ENCODE data around the gene ERICH6B.

Gene ERICH6B

GRCh38 chr13:45529758-45530157 lies 85.8 kb downstream of the ERICH6B start:
- H2AFZ ChIP-seq (ENCODE audit: low read depth, low read length): no peak overlapping the region
- H3K9ac ChIP-seq (ENCODE audit: low read length): no peak overlapping the region
- no peak for TF ChIP-seq EZH2phosphoT487 (IDR thresholded peaks at IDR 0.05; ENCODE audit: low read depth)
- TF ChIP-seq, protein P1, sequence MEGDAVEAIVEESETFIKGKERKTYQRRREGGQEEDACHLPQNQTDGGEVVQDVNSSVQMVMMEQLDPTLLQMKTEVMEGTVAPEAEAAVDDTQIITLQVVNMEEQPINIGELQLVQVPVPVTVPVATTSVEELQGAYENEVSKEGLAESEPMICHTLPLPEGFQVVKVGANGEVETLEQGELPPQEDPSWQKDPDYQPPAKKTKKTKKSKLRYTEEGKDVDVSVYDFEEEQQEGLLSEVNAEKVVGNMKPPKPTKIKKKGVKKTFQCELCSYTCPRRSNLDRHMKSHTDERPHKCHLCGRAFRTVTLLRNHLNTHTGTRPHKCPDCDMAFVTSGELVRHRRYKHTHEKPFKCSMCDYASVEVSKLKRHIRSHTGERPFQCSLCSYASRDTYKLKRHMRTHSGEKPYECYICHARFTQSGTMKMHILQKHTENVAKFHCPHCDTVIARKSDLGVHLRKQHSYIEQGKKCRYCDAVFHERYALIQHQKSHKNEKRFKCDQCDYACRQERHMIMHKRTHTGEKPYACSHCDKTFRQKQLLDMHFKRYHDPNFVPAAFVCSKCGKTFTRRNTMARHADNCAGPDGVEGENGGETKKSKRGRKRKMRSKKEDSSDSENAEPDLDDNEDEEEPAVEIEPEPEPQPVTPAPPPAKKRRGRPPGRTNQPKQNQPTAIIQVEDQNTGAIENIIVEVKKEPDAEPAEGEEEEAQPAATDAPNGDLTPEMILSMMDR (IDR thresholded peaks at IDR 0.05; ENCODE audit: low read depth, low read length): no peak
- no peaks in the 10 kb centered on the region for H3K4me1 ChIP-seq (ENCODE audit: low read length)
- no peaks in the 10 kb centered on the region for H4K20me1 ChIP-seq (ENCODE audit: insufficient read depth, low read length)
- peaks cover 57% of the 10 kb centered on the region for H3K36me3 ChIP-seq (replicated peaks; ENCODE audit: low read depth, low read length)
- no peak overlapping the region for H3K4me2 ChIP-seq (ENCODE audit: low read length)
- no peaks in the 10 kb centered on the region for H3K9me3 ChIP-seq (ENCODE audit: insufficient read depth, low read length)
- no peak overlapping the region for H3K27ac ChIP-seq (ENCODE audit: low read length)
- H3K79me2 ChIP-seq (ENCODE audit: low read length): no peaks in the 10 kb centered on the region
- H3K4me3 ChIP-seq (ENCODE audit: low read length): no peak overlapping the region
- H3K27me3 ChIP-seq (ENCODE audit: low read depth, low read length): no peaks in the 10 kb centered on the region

GRCh38 chr13:45527699-45528462 lies 87.7 kb downstream of the ERICH6B start:
- TF ChIP-seq, protein P1 (IDR thresholded peaks at IDR 0.05; ENCODE audit: low read depth, low read length): no peak
- no peak for TF ChIP-seq EZH2phosphoT487 (IDR thresholded peaks at IDR 0.05; ENCODE audit: low read depth)
- H3K27ac ChIP-seq (ENCODE audit: low read length): no peak overlapping the region
- peaks cover 45% of the 10 kb centered on the region for H3K36me3 ChIP-seq (replicated peaks; ENCODE audit: low read depth, low read length)
- no peaks in the 10 kb centered on the region for H4K20me1 ChIP-seq (ENCODE audit: insufficient read depth, low read length)
- no peaks in the 10 kb centered on the region for H3K27me3 ChIP-seq (ENCODE audit: low read depth, low read length)
- H3K79me2 ChIP-seq (ENCODE audit: low read length): no peaks in the 10 kb centered on the region
- no peak overlapping the region for H3K4me3 ChIP-seq (ENCODE audit: low read length)
- no peak overlapping the region for H2AFZ ChIP-seq (ENCODE audit: low read depth, low read length)
- H3K4me2 ChIP-seq (ENCODE audit: low read length): no peak overlapping the region
- no peaks in the 10 kb centered on the region for H3K4me1 ChIP-seq (ENCODE audit: low read length)
- no peaks in the 10 kb centered on the region for H3K9me3 ChIP-seq (ENCODE audit: insufficient read depth, low read length)
- H3K9ac ChIP-seq (ENCODE audit: low read length): no peak overlapping the region

DNA sequence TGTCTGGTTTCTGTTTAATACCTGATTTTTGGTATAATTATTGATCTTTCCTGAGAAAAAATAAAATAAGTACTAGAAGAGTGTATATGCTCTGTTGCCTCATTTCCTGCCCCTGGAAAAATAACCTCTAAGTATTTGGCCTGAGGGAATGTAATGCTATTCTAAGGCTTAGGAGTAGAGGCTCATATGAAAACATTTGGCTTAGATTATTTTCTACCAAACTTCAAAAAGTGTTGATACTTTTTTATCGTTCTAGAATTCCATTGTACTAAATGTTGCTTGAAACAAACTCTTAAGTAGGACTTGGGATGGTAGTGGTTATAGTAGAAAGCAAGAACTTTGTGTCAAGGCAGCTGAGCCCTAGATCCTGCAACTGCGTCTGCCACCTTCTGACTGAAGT lies 93.0 kb downstream of the ERICH6B start:
- Histone ChIP-seq H4K20me1 (ENCODE audit: insufficient read depth, low read length) (no peaks in the 10 kb centered on the region), H2AFZ (ENCODE audit: low read depth, low read length) (no peak overlapping the region), H3K27me3 (ENCODE audit: low read depth, low read length) (no peaks in the 10 kb centered on the region), H3K4me1 (ENCODE audit: low read length) (no peaks in the 10 kb centered on the region), H3K9ac (ENCODE audit: low read length) (no peak overlapping the region), H3K4me2 (ENCODE audit: low read length) (no peak overlapping the region), H3K36me3 (replicated peaks; ENCODE audit: low read depth, low read length) (peaks cover 48% of the 10 kb centered on the region), H3K4me3 (ENCODE audit: low read length) (no peak overlapping the region), H3K79me2 (ENCODE audit: low read length) (no peaks in the 10 kb centered on the region), H3K9me3 (ENCODE audit: insufficient read depth, low read length) (no peaks in the 10 kb centered on the region), H3K27ac (ENCODE audit: low read length) (no peak overlapping the region)
- TF ChIP-seq, protein P1 (IDR thresholded peaks at IDR 0.05; ENCODE audit: low read depth, low read length): no peak
- no peak for TF ChIP-seq EZH2phosphoT487 (IDR thresholded peaks at IDR 0.05; ENCODE audit: low read depth)

- Histone ChIP-seq H3K9ac (ENCODE audit: low read length) (no peak overlapping the region), H2AFZ (ENCODE audit: low read depth, low read length) (no peak overlapping the region), H3K79me2 (ENCODE audit: low read length) (no peaks in the 10 kb centered on the region), H3K36me3 (replicated peaks; ENCODE audit: low read depth, low read length) (peaks cover 51% of the 10 kb centered on the region), H3K27me3 (ENCODE audit: low read depth, low read length) (no peaks in the 10 kb centered on the region), H3K9me3 (ENCODE audit: insufficient read depth, low read length) (no peaks in the 10 kb centered on the region), H3K27ac (ENCODE audit: low read length) (no peak overlapping the region), H3K4me2 (ENCODE audit: low read length) (no peak overlapping the region), H4K20me1 (ENCODE audit: insufficient read depth, low read length) (peaks cover 4% of the 10 kb centered on the region; the same call in 1 of the 2 replicates), H3K4me1 (ENCODE audit: low read length) (peaks cover 9% of the 10 kb centered on the region), H3K4me3 (ENCODE audit: low read length) (no peak overlapping the region)
- TF ChIP-seq, protein P1 (IDR thresholded peaks at IDR 0.05; ENCODE audit: low read depth, low read length): no peak
- no peak for TF ChIP-seq EZH2phosphoT487 (IDR thresholded peaks at IDR 0.05; ENCODE audit: low read depth)
These were observed 94.2 kb downstream of the ERICH6B start for GRCh38 chr13:45521297-45521696.

Measured in OCI-LY3 (cell line).